Nephron (organoid): ENCODE results near the gene MRM3.
A peak's percentile ranks its signal among the peaks of the same experiment; 100 is the strongest.

Source experiments
- H3K27ac Mint-ChIP-seq, 3 experiments: 2 replicates each; pipeline ENCODE4 v1.8.0; 2020; ENCODE audit warnings: mixed read lengths in 3 of 3, mild to moderate bottlenecking in 2 of 3, moderate library complexity in 1 of 3
- H3K27me3 Mint-ChIP-seq: 2 replicates; pipeline ENCODE4 v1.8.0; 2021; ENCODE audit warnings: low read depth, mild to moderate bottlenecking, moderate library complexity, mixed read lengths
- H3K36me3 Mint-ChIP-seq: 2 replicates; pipeline ENCODE4 v1.8.0; 2020; ENCODE audit warnings: low read depth, mixed read lengths
- H3K4me1 Mint-ChIP-seq: 2 replicates; pipeline ENCODE4 v1.8.0; 2020; ENCODE audit warnings: mixed read lengths
- H3K4me3 Mint-ChIP-seq, 3 experiments: 2 replicates each; pipeline ENCODE4 v1.8.0; 2020; ENCODE audit warnings: mild to moderate bottlenecking in 3 of 3, mixed read lengths in 3 of 3, moderate library complexity in 2 of 3
- H3K9me3 Mint-ChIP-seq: 2 replicates; pipeline ENCODE4 v1.8.0; 2020; ENCODE audit warnings: mixed read lengths
- TF ChIP-seq, protein P1 (sequence below), 3 experiments: fragments of 200-600 bp; sonication (generic); IDR thresholded peaks; one replicate each; pipeline ENCODE4 v1.5.0; 2021; ENCODE audit warnings: antibody characterized with exemption in 3 of 3; ENCODE audit not compliant: unreplicated experiment in 3 of 3

Gene MRM3, protein sequence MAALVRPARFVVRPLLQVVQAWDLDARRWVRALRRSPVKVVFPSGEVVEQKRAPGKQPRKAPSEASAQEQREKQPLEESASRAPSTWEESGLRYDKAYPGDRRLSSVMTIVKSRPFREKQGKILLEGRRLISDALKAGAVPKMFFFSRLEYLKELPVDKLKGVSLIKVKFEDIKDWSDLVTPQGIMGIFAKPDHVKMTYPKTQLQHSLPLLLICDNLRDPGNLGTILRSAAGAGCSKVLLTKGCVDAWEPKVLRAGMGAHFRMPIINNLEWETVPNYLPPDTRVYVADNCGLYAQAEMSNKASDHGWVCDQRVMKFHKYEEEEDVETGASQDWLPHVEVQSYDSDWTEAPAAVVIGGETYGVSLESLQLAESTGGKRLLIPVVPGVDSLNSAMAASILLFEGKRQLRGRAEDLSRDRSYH

DNA sequence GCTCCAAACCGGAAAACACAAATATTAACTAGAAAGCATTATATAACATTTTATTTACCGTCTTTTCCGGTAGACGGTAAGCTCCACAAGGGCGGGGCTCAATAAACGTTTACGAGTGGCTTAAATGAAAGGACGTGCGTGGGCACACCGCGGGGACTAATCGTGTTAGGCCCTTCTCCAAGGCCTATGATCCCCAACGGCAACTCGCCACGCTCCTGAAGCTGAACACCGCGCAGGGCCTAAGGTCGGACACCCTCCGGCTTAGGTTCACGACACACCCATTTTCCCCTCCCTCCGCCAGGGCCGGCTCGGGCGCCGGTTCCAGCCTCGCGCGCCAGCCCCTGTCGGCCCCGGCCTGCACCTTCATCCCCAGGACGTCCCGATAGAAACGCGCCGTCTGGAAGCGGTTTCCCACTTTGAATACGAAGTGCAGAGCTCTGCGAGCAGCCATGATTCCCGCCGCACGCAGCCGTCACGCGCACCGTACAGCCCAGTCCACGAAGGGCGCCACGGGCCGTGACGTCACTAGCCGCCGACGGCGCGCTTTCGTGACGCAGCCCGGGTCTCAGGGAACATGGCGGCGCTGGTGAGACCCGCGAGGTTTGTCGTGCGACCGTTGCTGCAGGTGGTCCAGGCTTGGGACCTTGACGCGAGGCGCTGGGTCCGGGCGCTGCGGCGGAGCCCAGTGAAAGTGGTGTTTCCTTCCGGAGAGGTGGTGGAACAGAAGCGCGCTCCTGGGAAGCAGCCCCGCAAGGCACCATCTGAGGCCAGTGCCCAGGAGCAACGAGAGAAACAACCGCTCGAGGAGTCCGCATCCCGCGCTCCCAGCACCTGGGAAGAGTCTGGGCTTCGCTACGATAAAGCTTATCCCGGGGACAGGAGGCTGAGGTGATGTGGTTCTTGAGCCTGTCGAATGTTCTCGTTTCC, at the start of gene MRM3, which contains the start of gene GLOD4:
TSS of gene MRM3 (plus strand) at position 549 of the 927 bp plus-strand sequence. CDS start at position 575, 26 bp downstream.
TSS of gene GLOD4 (minus strand) at position 476 of the 927 bp plus-strand sequence. CDS start at position 451, 25 bp downstream.
- Mint-ChIP-seq H3K9me3 (no peaks in the 10 kb centered on the region), H3K27me3 (no peaks in the 10 kb centered on the region), H3K4me3 (peak within 1 kb of the TSS; percentile 99 to 100 (median 99)), H3K36me3 (peaks cover 15% of the 10 kb centered on the region), H3K4me1 (peaks cover 23% of the 10 kb centered on the region), H3K27ac (peak within 1 kb of the TSS; percentile 86 to 96 (median 94))
- TF ChIP-seq, protein P1, sequence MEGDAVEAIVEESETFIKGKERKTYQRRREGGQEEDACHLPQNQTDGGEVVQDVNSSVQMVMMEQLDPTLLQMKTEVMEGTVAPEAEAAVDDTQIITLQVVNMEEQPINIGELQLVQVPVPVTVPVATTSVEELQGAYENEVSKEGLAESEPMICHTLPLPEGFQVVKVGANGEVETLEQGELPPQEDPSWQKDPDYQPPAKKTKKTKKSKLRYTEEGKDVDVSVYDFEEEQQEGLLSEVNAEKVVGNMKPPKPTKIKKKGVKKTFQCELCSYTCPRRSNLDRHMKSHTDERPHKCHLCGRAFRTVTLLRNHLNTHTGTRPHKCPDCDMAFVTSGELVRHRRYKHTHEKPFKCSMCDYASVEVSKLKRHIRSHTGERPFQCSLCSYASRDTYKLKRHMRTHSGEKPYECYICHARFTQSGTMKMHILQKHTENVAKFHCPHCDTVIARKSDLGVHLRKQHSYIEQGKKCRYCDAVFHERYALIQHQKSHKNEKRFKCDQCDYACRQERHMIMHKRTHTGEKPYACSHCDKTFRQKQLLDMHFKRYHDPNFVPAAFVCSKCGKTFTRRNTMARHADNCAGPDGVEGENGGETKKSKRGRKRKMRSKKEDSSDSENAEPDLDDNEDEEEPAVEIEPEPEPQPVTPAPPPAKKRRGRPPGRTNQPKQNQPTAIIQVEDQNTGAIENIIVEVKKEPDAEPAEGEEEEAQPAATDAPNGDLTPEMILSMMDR (IDR thresholded peaks at IDR 0.05; ENCODE audit: unreplicated experiment in 3 of 3), result peak in 1 of 3 experiments; percentile 38

DNA sequence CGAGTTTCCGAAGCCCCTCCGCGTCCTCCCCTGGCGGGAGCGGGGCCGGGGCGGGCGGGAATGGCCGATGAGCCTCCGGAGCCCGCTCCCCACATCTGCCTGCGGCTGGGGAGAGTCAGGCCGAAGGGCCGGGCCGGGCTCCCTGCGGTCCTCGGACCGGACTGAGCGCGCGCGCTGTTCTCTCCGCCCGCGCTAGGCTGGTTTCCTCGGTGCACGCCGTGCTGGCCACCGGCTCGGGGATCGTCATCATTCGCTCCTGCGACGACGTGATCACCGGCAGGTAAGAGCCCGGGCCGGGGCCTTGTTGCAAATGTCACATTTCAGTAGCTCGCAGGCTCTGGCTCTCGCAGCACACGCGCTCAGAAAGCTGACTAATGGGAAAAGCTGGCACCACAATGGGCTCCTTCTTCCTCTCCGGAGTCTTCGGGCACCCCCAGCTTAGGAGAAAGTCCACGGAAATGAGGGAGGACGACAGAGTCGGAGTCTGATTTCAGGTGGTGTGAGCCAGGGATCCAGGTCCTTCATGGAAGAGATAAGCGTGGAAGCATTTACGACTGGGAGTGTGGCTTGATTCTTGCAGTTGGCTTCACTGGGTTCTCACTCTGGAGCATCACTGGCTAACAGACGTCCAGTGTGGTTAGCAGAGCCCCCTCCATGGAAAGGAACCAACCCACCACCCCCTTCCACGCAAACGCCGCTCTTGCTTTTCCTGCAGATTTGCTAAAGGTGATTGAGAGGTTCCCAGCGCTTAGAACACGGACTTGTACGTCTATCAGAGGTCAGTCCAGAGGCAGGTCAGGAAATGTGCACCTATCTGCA, 49.0 kb upstream of the MRM3 start:
- peaks cover 21% of the 10 kb centered on the region for H3K4me1 Mint-ChIP-seq

DNA sequence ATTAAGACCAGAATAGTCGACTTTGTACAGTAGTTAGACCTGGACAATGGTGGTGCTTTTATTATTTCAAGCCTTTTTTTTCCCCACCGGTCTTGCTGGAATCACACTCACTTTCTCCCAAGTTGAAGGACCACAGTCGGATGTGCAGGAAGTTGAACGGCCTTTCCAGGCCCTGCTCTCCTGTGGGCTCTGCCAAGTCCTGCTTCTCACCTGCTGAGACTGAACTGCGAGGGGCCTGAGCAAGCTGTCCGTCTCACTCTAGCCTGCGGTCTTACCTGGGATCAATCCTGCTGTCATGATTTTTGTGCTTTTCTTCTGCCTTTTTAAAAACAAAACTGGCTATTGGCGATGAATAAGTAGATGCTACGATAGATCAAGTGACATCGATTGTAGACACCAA, 48.4 kb upstream of the MRM3 start:
- TF ChIP-seq, protein P1 (IDR thresholded peaks at IDR 0.05; ENCODE audit: unreplicated experiment in 3 of 3), result no peak
- Mint-ChIP-seq H3K27ac (peak overlapping the region; percentile 16 to 85 (median 61)), H3K9me3 (no peaks in the 10 kb centered on the region), H3K4me1 (peaks cover 21% of the 10 kb centered on the region), H3K4me3 (peak overlapping the region; percentile 90 to 95 (median 94)), H3K36me3 (peaks cover 23% of the 10 kb centered on the region), H3K27me3 (no peaks in the 10 kb centered on the region)

More for the DNA sequence above, 49.0 kb upstream of the MRM3 start:
- Mint-ChIP-seq H3K36me3 (peaks cover 19% of the 10 kb centered on the region), H3K4me3 (peak overlapping the region; percentile 90 to 95 (median 94)), H3K27me3 (no peaks in the 10 kb centered on the region), H3K9me3 (no peaks in the 10 kb centered on the region), H3K27ac (peak overlapping the region; percentile 16 to 85 (median 61))
- TF ChIP-seq, protein P1 (IDR thresholded peaks at IDR 0.05; ENCODE audit: unreplicated experiment in 3 of 3), result no peak

DNA sequence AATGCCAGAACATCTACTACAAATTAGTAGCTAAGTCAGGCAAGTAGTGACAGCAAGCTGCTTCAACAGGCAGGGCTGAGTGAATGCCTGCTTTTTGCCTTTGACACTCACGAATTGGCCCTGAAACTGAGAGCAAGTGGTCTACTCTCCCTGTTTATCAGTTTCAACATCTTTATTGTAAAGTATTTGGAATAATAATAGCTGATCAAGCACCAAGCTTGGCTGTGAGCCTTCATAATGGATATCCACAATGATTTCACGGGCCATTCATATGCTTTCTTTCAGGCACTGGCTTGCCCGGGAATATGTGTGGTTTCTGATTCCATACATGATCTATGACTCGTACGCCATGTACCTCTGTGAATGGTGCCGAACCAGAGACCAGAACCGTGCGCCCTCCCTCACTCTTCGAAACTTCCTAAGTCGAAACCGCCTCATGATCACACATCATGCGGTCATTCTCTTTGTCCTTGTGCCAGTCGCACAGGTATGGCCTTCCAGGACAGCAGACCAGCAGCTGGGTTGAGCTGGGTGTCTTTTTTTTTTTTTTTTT, 44.5 kb upstream of the MRM3 start:
- TF ChIP-seq, protein P1 (IDR thresholded peaks at IDR 0.05; ENCODE audit: unreplicated experiment in 3 of 3), result no peak
- H3K36me3 Mint-ChIP-seq, result peaks cover 48% of the 10 kb centered on the region
- H3K4me1 Mint-ChIP-seq, result peaks cover 11% of the 10 kb centered on the region
- H3K9me3 Mint-ChIP-seq, result no peaks in the 10 kb centered on the region
- no peak overlapping the region for H3K4me3 Mint-ChIP-seq
- H3K27me3 Mint-ChIP-seq, result no peaks in the 10 kb centered on the region
- H3K27ac Mint-ChIP-seq, result no peak overlapping the region
